Panc1 (cell line): ENCODE data around the gene TSPAN33. TPM values are rescaled to one million over a fixed set of nuclear protein-coding genes. Genes with fewer than 3 reads are reported as not detected.
A peak's percentile ranks its signal among the peaks of the same experiment; 100 is the strongest.

Experiments used
- ATAC-seq: fragments of 200-7000 bp; cut with Tn5 transposase; 2 replicates; pipeline ENCODE4 v1.9.1; 2020; ENCODE audit warnings: mild to moderate bottlenecking, moderate library complexity
- BruUV-seq: library from RNA; stranded (reverse); fragments of 400-500 nt; replicated peaks from 2 replicates; lab custom pipeline; 2021; lab: Mats Ljungman, UMichigan
- CTCF ChIA-PET: fragments of 300-600 bp; sonication (Branson Sonifier 250); formaldehyde crosslinking; loops from one replicate; lab custom pipeline; 2022; ENCODE audit warnings: antibody characterized with exemption; lab: Charles Lee
- POLR2A ChIA-PET: fragments of 300-600 bp; sonication (Branson Sonifier 250); formaldehyde crosslinking; loops from one replicate; lab custom pipeline; 2022; ENCODE audit warnings: antibody characterized with exemption; lab: Charles Lee
- DNase-seq: peaks from one replicate; pipeline ENCODE4 v3.0.0-alpha.2; 2010; ENCODE audit warnings: low read depth, low spot score
- H3K27ac ChIP-seq: 2 replicates; pipeline ENCODE4 v1.5.1; 2011; ENCODE audit warnings: mild to moderate bottlenecking, low read length, inconsistent platforms
- H3K27me3 ChIP-seq: fragments of 200-500 bp; sonication (Bioruptor generic); 2 replicates; pipeline ENCODE4 v1.6.0; 2014; ENCODE audit warnings: low read length, inconsistent platforms; ENCODE audit not compliant: control insufficient read depth, insufficient read depth
- H3K36me3 ChIP-seq: fragments of 200-500 bp; sonication (Bioruptor generic); 2 replicates; pipeline ENCODE4 v1.5.1; 2014; ENCODE audit warnings: inconsistent platforms, mild to moderate bottlenecking, low read length, moderate library complexity; ENCODE audit not compliant: control insufficient read depth, insufficient read depth
- H3K4me1 ChIP-seq: 2 replicates; pipeline ENCODE4 v1.5.1; 2011; ENCODE audit warnings: inconsistent platforms, mild to moderate bottlenecking, low read length, moderate library complexity; ENCODE audit not compliant: control insufficient read depth, insufficient read depth
- H3K4me3 ChIP-seq, 2 experiments: 2 replicates each; pipeline ENCODE4 v1.5.1; 2011 to 2012; ENCODE audit warnings: low read depth in 2 of 2, low read length in 2 of 2, mild to moderate bottlenecking in 2 of 2, inconsistent platforms in 1 of 2, moderate library complexity in 1 of 2
- H3K9me3 ChIP-seq: fragments of 200-500 bp; sonication (Bioruptor generic); 2 replicates; pipeline ENCODE4 v1.5.1; 2014; ENCODE audit warnings: low read depth, mild to moderate bottlenecking, inconsistent platforms, low read length, moderate library complexity; ENCODE audit not compliant: control insufficient read depth, insufficient read depth
- CTCF ChIP-seq: fragments of 450-650 bp; IDR thresholded peaks from 2 replicates; pipeline ENCODE4 v1.5.1; 2017; ENCODE audit warnings: mild to moderate bottlenecking
- POLR2AphosphoS5 ChIP-seq: IDR thresholded peaks from 2 replicates; pipeline ENCODE4 v1.6.1; 2012; ENCODE audit warnings: mild to moderate bottlenecking, low read depth, low read length, moderate library complexity
- REST ChIP-seq, 2 experiments: IDR thresholded peaks; 2 replicates each; pipeline ENCODE4 v1.6.1; 2011 to 2012; ENCODE audit warnings: low read depth in 2 of 2, control low read depth in 1 of 2, low read length in 1 of 2, mild to moderate bottlenecking in 1 of 2, moderate library complexity in 1 of 2; ENCODE audit not compliant: insufficient read depth in 1 of 2
- SIN3A ChIP-seq: IDR thresholded peaks from 2 replicates; pipeline ENCODE4 v1.6.1; 2012; ENCODE audit warnings: low read depth, mild to moderate bottlenecking, low read length, moderate library complexity, borderline replicate concordance; ENCODE audit not compliant: insufficient read depth
- TCF7L2 ChIP-seq: IDR thresholded peaks from 2 replicates; pipeline ENCODE4 v1.6.1; 2011; ENCODE audit warnings: mild to moderate bottlenecking, low read depth, low read length, inconsistent platforms
- in situ Hi-C: cut with HindIII; loops from 2 replicates; pipeline ENCODE4 v1.10.0; 2016; ENCODE audit warnings: low sequenced_read_pairs, low pct_unique_long_range_greater_than_20kb
- intact Hi-C: fragments of 100-400 bp; cut with micrococcal nuclease; formaldehyde crosslinking; loops from one replicate; pipeline ENCODE4 v1.10.0; 2022; ENCODE audit not compliant: unreplicated experiment
- total RNA-seq: library from RNA; stranded (reverse); gene quantifications from one replicate; pipeline ENCODE4 v1.2.1, GENCODE V29; 2021; ENCODE audit not compliant: unreplicated experiment

TSPAN33 gene
- total RNA-seq, 1 experiment from 2014 or later: 5.4 TPM

- in situ Hi-C loops: no loop called here
- Histone ChIP-seq H3K4me3 (no peak overlapping the region), H3K36me3 (no peaks in the 10 kb centered on the region), H3K27me3 (peaks cover 2% of the 10 kb centered on the region; the same call in 1 of the 2 replicates), H3K27ac (no peak overlapping the region), H3K4me1 (no peaks in the 10 kb centered on the region), H3K9me3 (no peaks in the 10 kb centered on the region)
- ChIA-PET CTCF (no interaction called here), POLR2A (no interaction called here)
- ATAC-seq: no peak
- TF ChIP-seq CTCF (no peak), TCF7L2 (no peak), REST (IDR thresholded peaks at IDR 0.05; ENCODE audit: insufficient read depth in 1 of 2, low read depth in 2 of 2, low read length in 1 of 2) (no peak), SIN3A (no peak), POLR2AphosphoS5 (no peak)
- DNase-seq: no peak
- intact Hi-C loops: no loop called here
- BruUV-seq: no TSS peak
Observed at GRCh38 chr7:129108581-129108980, 35.9 kb upstream of the TSPAN33 start.

GRCh38 chr7:129110258-129110981, 34.1 kb upstream of the TSPAN33 start:
- ATAC-seq (peak; percentile 26; the same call in 1 of the 2 replicates), DNase-seq (no peak)
- no TSS peak for BruUV-seq
- POLR2A ChIA-PET: no interaction called here
- CTCF ChIA-PET: interaction anchor here (0.6 kb wide), 1 partner anchor 10 kb away, joined by 3 read pairs; no protein-coding TSS in a partner anchor
- intact Hi-C loops: no loop called here
- Histone ChIP-seq H3K36me3 (no peaks in the 10 kb centered on the region), H3K27ac (no peak overlapping the region), H3K9me3 (no peaks in the 10 kb centered on the region), H3K27me3 (peaks cover 2% of the 10 kb centered on the region; the same call in 1 of the 2 replicates), H3K4me3 (no peak overlapping the region), H3K4me1 (no peaks in the 10 kb centered on the region)
- TF ChIP-seq REST (IDR thresholded peaks at IDR 0.05; ENCODE audit: insufficient read depth in 1 of 2, low read depth in 2 of 2, low read length in 1 of 2) (no peak), CTCF (no peak), SIN3A (no peak), POLR2AphosphoS5 (no peak), TCF7L2 (no peak)
- in situ Hi-C loops: no loop called here
